Hematopoietic multipotent progenitor cell treated with erythropoietin and hydrocortisone succinate and interleukin-3 and kit ligand, for 6 days (in vitro differentiated cells): ENCODE data around the gene SCAANT1.

ENCODE experiments used
- DNase-seq: peaks from one replicate; pipeline ENCODE4 v3.0.0-alpha.2; 2015

Gene SCAANT1

DNA sequence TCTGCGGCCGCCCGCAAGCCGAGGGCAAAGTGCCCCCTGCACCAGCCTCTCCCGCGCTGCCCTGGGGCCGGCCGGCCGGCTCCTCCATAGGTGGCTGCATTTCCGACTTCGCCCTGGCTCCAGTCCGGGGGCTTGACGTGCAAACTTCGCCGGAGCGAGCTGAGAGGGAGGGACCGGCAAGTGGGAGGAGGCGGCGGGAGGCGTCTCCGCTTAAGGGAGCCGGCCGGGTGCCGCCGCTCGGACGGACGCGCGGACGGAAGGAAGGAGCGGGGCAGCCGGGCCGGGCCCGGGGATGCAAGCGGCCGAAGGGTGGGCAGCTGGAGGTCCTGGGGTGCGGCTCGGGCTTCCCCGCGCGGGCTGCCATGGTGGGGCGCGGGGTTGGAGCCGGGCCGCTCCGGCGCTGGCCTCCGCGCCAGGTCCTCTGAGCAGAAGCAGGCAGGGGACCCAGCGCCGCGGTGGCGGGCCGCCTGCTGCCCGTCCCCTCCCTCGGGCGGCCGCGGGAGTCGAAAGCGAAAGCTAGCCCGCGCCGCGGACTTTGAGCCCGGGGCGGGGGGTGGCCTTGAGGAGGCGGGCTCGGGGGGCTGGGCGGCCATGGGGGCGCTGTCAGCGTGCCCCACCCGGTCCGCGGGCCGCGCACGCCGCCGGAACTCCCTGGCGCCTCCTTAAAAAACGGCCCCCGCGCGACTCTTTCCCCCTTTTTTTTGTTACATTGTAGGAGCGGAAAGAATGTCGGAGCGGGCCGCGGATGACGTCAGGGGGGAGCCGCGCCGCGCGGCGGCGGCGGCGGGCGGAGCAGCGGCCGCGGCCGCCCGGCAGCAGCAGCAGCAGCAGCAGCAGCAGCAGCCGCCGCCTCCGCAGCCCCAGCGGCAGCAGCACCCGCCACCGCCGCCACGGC, at the start of gene SCAANT1:
Gene SCAANT1, minus strand, starts transcription at position 511 of the 895 bp plus-strand sequence.
- DNase-seq = peak; percentile 91

DNA sequence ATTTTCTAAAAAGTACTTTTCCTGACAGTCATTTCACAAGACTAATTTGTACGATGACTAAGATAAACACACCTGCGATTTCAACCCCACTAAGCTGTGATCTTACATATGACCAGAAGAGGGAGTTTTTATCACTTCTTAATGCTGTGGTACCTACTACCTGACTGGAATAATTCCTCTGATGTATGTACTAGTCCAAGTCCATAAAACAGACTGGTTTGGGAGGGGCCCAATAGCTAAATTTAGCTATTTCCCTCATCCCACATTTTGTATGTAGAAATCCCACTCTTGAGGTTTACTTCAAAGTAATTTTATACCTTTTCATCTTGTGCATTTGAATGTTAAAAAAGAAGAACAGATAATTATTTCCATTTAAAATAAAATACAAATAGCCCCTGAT, 49.7 kb upstream of the SCAANT1 start:
- peak; percentile 77 for DNase-seq

DNA sequence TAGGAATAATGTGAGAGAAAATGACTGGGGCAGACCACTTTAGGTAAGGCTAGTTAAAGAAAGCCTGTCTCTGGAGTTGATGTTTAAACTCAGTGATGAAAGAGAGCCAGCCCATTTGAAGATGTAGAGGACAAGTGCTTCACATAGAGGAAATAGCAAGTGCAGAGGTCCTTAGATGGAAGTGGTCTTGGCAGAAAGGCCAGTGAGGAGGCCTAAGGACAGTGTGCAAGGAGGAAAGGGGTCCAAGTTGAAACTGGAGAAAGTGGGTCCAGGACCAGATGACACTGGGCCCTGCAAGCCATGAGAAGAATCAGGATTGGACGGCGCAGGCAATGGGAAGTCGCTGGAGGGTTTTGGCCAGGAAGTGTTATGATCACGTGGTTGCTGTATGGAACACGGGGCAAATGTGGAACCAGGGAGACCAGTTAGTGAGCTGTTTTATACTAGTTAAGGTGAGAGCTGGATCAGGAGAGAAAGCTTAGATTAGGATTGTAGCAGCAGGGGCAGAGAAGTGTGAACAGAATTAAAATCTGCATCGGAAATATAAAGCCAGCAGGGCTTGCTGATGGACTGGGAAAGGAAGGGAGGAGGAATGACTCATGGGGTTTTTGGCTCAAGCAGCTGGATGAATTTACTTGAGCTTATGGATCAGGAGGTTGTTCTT, 48.0 kb upstream of the SCAANT1 start:
- peak; percentile 65 for DNase-seq

DNA sequence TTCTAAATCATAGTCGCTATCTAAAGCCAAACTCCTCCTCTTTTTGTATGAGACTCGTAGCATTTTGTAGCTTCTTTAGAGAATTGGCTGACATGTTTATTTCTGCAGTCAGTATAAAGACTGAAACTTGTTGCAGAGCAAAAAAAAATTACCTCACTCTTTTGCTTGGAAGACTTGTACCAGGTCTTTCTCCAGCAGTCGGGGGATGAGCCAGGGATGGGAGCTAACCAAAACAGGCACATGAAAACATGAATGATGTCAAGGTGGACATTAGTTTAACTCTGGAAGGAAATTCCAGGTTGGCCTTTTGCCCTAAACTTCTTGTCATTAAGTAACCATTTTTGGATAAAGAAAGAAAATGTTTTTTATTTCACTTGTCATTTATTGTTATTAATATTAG, 47.0 kb upstream of the SCAANT1 start:
- no peak for DNase-seq

DNA sequence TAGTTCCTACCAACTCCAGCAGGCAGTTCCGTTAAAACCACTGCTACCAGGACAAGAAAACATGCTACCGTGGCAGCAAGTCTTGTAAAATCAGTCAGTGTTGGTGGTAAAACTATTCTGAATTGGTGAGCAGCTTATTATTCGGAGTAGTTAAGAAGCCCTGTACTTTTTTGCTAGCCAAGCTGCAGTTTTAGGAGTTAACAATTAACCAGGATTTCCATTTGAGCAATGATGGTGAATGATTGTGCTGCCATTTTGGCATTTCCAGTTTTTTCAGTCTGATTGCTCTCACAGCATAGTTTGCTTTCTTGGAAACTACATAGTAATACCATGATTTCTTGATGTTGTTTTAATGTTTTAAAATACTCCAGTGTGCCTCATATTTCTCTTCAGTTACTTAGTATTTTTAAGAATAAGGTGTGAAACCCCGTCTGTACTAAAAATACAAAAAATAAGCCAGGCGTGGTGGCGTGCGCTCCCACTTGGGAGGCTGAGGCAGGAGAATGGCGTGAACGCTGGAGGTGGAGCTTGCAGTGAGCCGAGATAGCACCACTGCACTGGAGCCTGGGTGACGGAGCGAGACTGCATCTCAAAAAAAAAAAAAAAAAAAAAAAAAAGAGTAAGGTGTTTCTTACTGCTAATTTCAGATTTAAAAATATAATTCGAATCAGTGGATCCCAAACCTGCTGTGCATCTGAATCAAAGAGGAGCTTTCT, 43.8 kb upstream of the SCAANT1 start:
- no peak for DNase-seq

DNA sequence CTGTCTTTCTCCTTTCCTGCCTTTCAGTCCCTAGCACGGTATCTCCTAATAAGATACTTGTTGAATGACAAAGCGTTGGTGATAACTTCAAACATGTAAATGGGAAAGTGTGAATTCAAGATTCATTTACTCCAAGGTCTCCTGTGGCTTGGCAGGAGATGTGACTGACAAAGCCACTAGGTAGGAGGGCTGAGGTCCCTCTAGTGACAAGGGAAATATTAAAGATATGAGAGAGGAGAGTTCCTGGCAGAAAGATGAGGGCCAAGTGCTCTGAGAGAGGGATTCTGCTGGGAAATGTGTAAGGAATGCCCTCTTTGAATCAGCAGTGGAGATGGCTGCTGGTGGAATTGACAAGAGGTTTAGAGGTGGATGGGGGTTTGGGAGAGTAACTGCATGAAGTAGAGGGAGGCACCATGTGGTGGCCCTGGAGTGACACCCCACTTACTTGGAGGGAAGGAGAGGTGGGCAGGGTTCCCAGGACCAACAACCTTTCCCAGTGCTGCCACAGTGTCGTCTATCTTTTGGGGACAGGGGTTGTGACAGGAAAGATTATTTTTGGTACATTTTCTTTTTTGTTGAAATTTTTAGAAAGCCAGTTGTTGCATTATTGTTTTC, 43.0 kb upstream of the SCAANT1 start:
- no peak for DNase-seq

DNA sequence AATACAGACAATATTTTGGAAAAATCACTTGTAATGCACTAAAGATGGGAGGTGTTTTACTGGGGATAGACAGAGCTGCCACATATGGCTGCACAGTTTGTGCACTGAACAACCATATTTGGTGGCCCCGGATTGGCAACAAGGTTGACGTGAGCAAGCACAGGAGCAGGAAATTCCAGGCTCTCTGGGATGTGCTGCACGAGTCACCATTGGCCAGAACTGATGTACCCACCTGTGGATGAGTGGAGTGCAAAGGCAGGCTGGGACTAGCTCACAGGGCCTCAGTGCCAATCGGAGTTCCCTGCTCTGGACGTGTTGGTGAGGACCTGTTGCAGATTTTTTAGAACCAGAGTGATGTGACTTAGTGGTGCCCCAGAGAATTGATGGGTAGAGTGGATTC, 42.0 kb upstream of the SCAANT1 start:
- DNase-seq = no peak

DNA sequence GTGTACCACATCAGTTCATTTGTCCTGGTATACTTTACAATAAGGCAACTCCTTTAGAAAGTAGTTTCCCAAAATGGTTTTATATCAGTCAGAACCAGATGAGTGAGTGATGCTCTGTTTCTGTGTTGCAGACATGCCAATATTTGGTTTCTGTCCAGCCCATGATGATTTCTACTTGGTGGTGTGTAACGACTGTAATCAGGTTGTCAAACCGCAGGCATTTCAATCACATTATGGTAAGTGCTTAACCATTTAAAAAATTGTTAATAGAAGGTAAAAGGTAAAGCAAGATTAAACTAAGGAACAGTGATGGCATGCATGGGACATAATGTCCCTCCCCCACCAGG, 40.0 kb upstream of the SCAANT1 start:
- DNase-seq = peak; percentile 65

DNA sequence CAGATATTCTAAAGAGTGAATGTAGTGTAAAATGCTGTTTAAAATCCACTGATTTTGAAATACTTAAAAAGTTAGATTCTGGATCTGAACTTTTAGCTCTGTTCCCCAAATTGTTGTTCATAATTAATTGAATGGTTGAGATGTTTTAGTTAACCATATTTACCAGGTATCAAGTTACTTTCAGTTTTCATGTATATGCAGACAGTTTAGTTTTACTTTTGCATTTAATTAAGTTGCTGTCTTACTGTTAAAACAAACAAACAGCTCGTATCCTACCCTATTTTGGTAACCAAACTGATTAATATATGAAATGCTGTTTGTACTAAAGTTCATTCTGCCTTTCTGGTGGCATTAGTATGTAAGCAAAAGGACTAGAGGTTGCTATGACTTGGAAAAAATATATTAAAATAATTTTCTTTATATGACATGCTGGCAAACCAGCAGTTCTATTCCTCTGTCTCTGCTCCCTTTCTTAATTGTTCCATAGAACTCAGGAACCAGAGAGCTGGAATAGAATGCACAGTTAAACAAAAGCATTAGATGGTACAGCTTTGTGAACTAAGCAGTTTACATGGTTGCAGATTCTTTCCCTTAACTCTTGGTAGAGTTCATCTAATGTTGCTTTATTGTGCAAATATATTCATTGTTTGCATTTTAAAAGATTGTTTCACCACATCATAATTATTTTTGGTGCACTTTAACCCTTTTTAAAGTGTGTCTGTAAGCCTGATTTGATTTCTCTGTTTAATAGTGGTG, 39.5 kb upstream of the SCAANT1 start:
- DNase-seq = no peak

DNA sequence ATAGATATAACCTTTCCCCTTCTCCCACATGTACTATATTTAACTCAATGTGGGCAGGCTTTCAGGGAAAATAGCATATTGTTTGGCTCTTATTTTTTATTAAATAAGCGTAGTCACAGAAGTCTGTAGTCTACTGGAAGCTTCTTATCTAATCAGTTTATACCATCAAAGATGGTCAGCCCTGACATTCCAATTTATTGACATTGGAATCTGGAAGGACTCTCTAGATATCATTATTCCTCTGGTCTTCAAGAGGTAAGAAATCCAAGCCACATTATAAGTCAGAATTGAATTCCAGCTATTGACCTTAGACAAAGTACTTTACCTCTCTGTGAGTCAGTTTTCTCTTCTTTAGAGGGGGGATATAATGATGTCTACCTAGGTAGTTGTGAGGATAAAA, 38.5 kb upstream of the SCAANT1 start:
- DNase-seq = no peak

DNA sequence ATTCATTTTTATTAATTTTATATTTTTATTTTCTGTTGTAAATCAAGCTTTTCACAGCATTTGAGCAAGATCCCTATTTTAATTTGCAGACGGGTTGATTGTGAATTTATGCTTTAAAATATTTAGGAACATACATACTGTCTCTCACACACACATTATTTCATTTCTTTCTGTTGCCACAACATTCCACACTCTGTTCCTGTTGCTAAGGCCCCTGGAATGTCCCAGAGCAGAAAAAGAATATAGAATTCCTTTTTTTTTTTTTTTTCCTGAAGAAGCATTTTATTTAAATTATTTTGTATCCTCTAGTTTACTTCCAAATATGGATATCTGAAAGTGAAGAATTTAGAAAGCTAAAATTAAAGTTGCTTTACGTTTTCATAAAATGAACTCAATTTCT, 36.8 kb upstream of the SCAANT1 start:
- no peak for DNase-seq

DNA sequence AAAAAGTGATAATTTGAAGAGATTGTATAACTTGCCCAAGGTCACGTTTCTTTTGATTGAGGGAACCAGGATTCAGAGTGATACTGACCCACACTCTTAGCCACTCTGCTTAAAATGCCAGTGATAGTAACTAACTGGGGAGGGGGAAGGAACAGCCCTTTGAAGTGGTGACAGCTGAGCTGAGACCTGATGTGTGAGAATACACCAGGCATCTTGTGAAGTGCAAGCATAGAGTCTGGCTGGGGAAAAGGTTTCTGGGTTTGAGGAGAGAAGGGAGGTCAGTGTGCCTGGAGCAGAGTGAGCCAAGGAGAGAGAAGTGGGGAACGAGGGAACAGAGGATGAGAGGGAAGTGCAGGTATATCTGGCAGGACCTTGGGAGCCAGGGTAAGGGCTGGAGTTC, 35.4 kb upstream of the SCAANT1 start:
- DNase-seq = no peak

DNA sequence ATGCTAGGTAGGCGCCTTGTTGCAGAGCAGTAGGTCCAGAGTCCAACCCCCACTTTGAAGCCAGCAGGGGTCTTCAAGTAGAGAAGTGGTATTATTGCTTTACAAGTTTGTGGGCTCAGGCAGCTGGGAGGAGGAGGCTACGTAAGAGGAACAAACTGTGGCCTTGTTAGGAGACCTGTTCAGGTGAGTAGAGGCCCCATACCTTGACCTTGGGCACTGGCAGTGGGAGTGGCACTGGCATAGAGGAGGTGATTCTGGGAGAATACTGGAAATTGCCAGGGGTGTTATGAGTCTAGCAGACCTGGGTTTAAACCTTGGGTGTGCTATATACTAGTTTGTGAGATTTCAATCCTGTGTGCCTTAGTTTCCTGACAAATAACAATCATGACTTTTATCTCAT, 34.6 kb upstream of the SCAANT1 start:
- no peak for DNase-seq

DNA sequence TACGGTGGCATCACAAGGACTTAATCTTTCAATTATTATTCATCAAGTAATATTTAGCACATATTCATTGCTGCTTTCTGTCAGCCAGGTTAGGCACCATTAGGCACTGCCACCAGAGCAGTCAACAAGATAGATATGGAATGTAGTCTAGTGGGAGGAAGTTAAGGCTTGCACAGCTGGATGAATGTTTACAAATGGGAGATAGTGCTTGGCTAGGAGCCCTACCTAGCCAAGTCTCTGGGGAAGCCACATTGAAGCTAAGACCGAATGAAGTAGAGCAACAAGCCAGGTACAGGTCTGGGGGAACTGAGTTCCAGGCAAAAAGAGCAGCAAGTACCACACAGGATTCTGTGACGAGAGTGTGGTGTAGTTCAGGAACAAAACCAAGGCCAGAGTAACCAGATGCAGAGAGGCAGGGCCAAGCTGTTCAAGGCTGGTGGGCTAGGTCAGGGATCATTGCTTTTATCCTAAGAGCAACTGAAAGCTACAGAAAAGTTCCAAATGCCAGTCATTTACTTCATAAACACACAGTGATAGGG, 33.4 kb upstream of the SCAANT1 start:
- no peak for DNase-seq

DNA sequence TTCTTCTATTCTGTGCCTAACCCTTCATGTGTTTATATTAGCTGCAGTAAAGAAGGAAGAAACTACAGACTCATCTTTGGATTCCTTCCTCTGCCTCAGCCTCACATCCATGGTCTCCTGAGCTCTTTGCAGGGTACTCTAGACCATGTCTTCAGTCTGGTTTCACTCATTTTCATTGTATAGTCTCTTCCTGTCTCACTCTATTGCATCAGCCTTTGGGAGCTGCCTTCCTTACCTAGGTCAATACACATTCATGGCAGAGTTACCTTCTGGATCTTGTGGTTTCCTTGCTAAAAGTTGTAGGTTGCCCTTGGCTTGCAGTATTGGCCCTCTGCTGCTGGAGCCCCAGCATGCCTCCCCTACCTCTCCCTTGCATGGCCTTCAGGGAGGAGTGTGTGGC, 31.5 kb upstream of the SCAANT1 start:
- DNase-seq = no peak

DNA sequence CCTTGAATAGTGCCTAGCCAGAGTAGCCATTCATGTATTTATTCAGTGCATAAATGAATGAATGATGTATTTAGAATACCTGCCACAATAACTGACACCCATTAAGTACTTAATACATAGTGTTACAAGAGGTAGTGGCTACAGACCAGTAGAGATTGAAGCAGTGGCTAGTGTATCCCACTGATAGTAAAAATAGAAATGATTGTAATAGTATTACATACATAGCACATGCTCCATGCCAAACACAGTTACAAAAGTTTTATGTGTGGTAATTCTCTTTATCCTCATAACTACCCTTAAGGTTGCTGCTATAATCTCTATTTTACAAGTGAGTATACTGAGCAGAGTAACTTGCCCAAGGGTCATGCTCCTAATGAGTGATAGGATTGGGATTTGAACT, 30.3 kb upstream of the SCAANT1 start:
- DNase-seq = no peak

DNA sequence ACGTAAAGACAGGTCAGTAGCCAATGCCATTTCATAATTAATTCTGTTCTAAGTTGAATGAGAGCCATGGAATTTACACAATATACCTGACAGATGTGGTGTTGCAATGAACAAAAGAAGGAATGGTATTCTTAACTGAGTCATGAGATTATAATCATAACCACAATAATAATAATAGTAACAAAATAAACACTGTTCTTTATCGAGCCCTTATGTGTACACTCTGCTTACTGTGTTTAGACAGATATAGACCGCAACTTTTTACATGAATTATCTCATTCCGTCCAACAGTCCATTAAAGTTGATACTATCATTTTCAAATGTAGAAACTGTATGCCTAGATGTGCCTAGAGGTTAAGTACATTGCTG, 28.2 kb upstream of the SCAANT1 start:
- DNase-seq = peak; percentile 48

DNA sequence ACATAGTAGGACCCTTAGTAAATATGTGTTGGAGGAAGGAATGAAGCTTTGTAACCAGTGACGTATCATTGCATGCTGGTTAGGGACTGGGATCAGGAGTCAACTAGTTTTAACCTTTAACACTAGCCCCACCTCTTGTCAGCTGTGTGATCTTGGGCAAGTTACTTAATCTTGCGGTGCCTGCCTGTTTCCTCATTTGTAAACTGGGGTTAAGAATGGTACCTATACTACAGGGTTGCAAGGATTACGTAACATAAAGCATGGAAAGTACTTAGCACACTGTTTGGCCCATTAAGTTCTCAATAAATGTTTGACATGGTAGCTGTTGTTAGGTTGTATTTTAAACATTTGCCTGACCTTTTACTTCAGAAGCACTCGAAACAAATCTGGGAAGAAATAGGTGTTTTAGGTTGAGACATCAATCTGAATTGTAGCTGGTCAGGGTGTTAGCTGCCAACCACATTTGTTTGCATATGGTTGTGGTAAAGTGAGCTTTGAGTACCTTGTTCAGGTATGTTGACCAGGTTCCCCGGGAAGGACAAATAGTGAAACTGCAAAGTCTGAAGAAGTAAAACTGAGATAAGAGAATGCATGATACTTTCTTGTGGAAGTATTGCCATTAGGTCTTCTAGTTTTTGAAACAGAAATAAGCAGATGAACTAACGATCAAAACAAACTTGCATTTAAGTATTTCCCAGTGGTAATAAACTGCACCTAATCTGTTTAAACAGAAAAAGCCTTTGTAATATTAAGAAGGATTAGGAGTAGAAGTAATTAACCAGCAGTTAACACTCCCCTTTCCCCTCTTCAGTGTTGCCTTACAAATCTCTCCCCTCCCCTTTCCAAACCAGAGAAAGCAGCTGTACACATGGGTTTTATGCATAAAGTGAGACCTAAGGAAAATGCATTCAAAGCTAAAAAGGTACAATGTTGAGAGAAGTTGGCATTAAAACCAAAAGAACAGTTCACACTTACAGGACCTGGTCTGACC, 25.8 kb upstream of the SCAANT1 start:
- DNase-seq = peak; percentile 78

DNA sequence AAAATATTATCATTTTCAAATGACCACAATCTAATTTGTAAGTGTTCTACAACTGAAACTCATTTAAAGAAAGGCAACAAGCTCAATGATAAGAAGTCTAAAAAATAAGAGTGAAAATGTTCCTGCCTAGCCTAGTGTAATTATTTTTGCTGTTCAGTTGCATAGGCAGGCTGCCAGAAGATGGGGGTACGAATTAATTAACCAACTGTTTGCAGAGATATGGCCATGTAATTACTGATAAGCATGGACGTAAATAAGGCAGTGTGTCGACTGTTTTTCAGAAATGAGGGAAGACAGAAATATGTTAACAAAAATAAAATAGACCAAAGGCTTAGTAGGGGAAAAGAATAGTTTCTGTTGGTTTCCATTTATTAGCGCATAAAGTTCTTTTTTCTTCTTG, 24.7 kb upstream of the SCAANT1 start:
- peak; percentile 92 for DNase-seq

DNA sequence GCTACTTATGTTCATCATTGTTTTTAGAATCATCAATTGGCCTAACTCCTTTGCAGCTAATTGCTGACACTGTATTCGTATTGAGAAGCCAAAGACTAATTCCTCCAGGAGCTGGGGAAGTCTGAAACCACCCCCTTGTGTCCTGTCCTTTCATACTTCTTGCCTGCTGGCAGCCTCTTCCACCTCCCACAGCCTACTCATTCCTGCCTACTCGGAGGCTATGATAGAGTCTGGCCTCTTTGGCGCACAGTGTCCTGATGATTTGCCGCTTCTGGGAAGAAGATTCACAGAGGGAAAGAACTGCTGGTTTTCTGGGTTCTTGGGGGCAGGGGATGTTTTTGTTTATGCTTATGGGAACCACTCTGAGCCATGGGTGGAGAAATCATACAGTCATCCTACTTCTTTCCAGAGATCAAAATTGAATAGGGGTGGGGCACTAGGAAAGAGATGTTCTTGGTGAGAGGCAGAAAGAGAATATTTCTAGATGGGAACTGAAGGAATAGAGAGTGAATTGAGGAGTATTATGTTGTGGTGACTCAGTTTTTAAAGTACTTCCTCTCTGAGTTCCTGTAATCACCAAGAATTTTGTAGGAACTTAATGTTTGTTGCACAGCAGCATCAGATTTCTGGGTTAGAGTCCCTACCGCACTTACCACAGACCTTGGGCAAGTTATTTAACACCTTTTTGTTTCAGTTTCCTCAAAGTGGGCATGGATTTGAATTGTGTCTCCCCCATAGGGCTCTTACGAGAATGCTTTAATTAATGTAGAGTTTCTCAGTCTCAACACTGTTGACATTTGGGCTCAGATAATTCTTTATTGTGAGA, 22.1 kb upstream of the SCAANT1 start:
- peak; percentile 61 for DNase-seq
